ENCODE data around the gene KIF13A. TPM values are rescaled to one million over a fixed set of nuclear protein-coding genes. Genes with fewer than 3 reads are reported as not detected.

KIF13A gene
- total RNA-seq, 2 donors from 2014 or later: 36.8 to 57.5 TPM

- Histone ChIP-seq H3K9me3 (no peaks in the 10 kb centered on the region), H3K27ac (no peak overlapping the region), H3K27me3 (replicated peaks; ENCODE audit: insufficient read depth) (no peaks in the 10 kb centered on the region), H3K4me1 (replicated peaks) (peaks cover 10% of the 10 kb centered on the region), H3K36me3 (no peaks in the 10 kb centered on the region), H3K4me3 (no peak overlapping the region)
- 97% methylated on average over 5 of the region's 5 CpGs for WGBS
- DNase-seq (ENCODE audit: low spot score): no peak
- TF ChIP-seq POLR2AphosphoS5 (IDR thresholded peaks at IDR 0.05) (no peak), CTCF (IDR thresholded peaks at IDR 0.05) (no peak), POLR2A (IDR thresholded peaks at IDR 0.05) (no peak)
- intact Hi-C loops (cut with DNase I): no loop called here
Measured at GRCh38 chr6:17974570-17975368, 12.7 kb downstream of the KIF13A start.

DNA sequence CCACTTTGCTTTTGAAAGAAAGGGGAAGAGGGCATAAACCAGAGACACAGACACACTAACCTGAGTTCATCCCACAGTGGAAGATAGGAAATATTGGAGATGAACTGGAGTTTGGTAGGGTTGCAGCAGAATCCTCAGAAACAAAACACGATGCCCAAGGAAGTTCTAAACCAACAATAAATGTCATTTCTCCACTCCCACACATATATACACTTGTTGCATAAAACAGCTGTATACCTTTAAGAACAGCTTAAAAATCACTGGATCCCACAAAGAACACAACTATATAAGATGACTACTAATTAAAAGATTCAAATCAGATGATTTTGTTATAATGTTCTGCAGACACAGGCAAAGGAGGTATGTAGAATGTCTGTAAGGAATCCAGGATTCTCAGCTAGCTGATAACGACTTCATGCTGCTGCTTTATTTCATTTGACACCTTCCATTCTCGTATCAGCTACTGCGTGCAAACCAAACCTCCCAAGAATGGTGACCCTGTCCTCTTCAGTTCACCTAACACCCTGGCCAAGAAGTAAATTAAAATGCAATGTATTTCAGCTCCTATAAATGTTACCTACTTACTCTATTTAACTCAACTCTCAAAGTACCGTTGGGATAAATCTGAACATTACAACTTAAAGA is 14.3 kb downstream of the KIF13A start:
- peak overlapping the region; percentile 27 to 30 for H3K27ac ChIP-seq
- TF ChIP-seq POLR2AphosphoS5 (IDR thresholded peaks at IDR 0.05) (no peak), POLR2A (IDR thresholded peaks at IDR 0.05) (no peak), CTCF (IDR thresholded peaks at IDR 0.05) (no peak)
- H3K36me3 ChIP-seq: no peaks in the 10 kb centered on the region
- WGBS: 55% methylated on average over 5 of the region's 5 CpGs
- no peaks in the 10 kb centered on the region for H3K27me3 ChIP-seq (replicated peaks; ENCODE audit: insufficient read depth)
- no peak for DNase-seq (ENCODE audit: low spot score)
- no peaks in the 10 kb centered on the region for H3K9me3 ChIP-seq
- intact Hi-C loops (cut with DNase I): no loop called here
- peak overlapping the region in 1 of 2 donors; percentile 12 for H3K4me3 ChIP-seq
- H3K4me1 ChIP-seq (replicated peaks): peaks cover 10% of the 10 kb centered on the region

DNA sequence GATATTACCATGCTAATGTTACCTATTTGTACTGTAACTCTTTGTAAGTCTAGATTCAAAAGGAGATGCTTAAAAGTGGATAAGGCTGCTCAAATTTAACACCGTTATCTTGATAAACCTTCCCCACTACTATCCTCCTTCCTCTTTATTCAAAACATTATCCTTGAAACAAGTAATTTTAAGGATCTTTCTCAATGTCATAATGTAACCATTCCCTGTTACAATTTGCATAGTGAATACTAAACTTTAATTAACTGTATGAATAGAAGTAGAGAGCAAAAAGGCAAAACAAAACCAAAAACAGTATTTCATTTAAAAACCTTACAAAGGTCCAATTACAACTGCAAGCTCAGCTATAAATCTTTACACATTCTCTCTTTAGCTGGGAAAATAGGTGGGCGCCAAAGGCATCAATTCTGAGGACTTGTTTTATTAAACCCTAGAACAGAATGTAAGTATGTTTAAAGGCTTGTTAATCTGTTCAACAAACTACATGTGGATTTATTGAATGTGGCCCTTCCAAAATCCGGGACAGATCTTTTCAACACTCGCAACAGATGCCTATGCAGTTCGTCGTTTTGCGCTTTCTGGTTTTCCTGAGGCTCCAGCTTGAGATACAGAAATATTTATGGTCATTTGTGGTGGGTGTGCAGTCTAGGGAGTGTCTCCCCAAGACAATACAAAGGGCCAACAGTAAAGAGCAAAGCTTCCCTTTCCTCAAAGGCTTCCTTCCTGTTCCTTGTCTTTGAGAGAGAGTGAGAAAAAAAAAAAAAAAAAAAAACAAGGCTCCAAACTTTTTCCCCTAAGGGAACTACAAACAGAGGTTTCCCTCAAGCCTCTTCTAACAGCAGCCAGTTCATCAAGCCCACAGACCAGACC is 15.1 kb downstream of the KIF13A start:
- Histone ChIP-seq H3K27ac (peak overlapping the region; percentile 27 to 30), H3K4me3 (peak overlapping the region in 1 of 2 donors; percentile 12), H3K4me1 (replicated peaks) (peaks cover 10% of the 10 kb centered on the region), H3K36me3 (no peaks in the 10 kb centered on the region), H3K27me3 (replicated peaks; ENCODE audit: insufficient read depth) (no peaks in the 10 kb centered on the region), H3K9me3 (no peaks in the 10 kb centered on the region)
- intact Hi-C loops (cut with DNase I): no loop called here
- WGBS: 13% methylated on average over 7 of the region's 7 CpGs
- TF ChIP-seq POLR2A (IDR thresholded peaks at IDR 0.05): no peak
- TF ChIP-seq POLR2AphosphoS5 (IDR thresholded peaks at IDR 0.05): peak; percentile 42
- DNase-seq (ENCODE audit: low spot score): no peak

- intact Hi-C loops (cut with DNase I): no loop called here
- no peak overlapping the region for H3K27ac ChIP-seq
- H3K36me3 ChIP-seq: no peaks in the 10 kb centered on the region
- H3K9me3 ChIP-seq: no peaks in the 10 kb centered on the region
- no peak for DNase-seq (ENCODE audit: low spot score)
- H3K4me3 ChIP-seq: no peak overlapping the region
- H3K4me1 ChIP-seq (replicated peaks): peaks cover 10% of the 10 kb centered on the region
- H3K27me3 ChIP-seq (replicated peaks; ENCODE audit: insufficient read depth): no peaks in the 10 kb centered on the region
- 71% methylated on average over 7 of the region's 7 CpGs for WGBS
- no peak for TF ChIP-seq CTCF (IDR thresholded peaks at IDR 0.05)
- no peak for TF ChIP-seq POLR2A (IDR thresholded peaks at IDR 0.05)
Measured at GRCh38 chr6:17971128-17972073, 16.0 kb downstream of the KIF13A start.

Measured in prostate gland (tissue), 2 donors.